Gastrocnemius medialis (tissue), 4 donors: ENCODE measurements around the gene MARK3. TPM values are rescaled to one million over a fixed set of nuclear protein-coding genes. Genes with fewer than 3 reads are reported as not detected.

Source experiments
- ATAC-seq, 2 donors: fragments of 150-250 bp; one replicate each; pipeline ENCODE4 v1.9.1; 2016
- DNase-seq, 2 donors: peaks; one replicate each; pipeline ENCODE4 v3.0.0-alpha.2; 2019
- H3K27ac ChIP-seq, 4 donors: fragments of 200-600 bp; sonication (generic); 1 replicate in 1 of 4; 2 replicates in 3 of 4; pipeline ENCODE4 v1.5.1; 2016 to 2018; ENCODE audit warnings: mild to moderate bottlenecking in 2 of 4, moderate library complexity in 1 of 4
- H3K27me3 ChIP-seq, 3 donors: fragments of 200-600 bp; sonication (generic) in 2 of 3; 1 replicate in 1 of 3; 2 replicates in 2 of 3; pipeline versions ENCODE4 v1.5.1 to v1.6.0; 2016 to 2019; ENCODE audit warnings: mild to moderate bottlenecking in 1 of 3, moderate library complexity in 1 of 3
- H3K36me3 ChIP-seq, 2 donors: fragments of 200-600 bp; sonication (generic) in 1 of 2; one replicate each; pipeline ENCODE4 v1.5.1; 2017 to 2018
- H3K4me1 ChIP-seq, 2 donors: fragments of 200-600 bp; sonication (generic) in 1 of 2; one replicate each; pipeline ENCODE4 v1.5.1; 2016 to 2017; ENCODE audit warnings: mild to moderate bottlenecking in 2 of 2
- H3K4me3 ChIP-seq, 4 donors: fragments of 200-600 bp; sonication (generic) in 3 of 4; 1 replicate in 1 of 4; 2 replicates in 3 of 4; pipeline ENCODE4 v1.5.1; 2016 to 2019; ENCODE audit warnings: mild to moderate bottlenecking in 2 of 4
- H3K9me3 ChIP-seq, 3 donors: fragments of 200-600 bp; sonication (generic) in 2 of 3; 1 replicate in 1 of 3; 2 replicates in 2 of 3; pipeline ENCODE4 v1.5.1; 2016 to 2019
- POLR2A ChIP-seq, 2 donors: fragments of 450-650 bp; IDR thresholded peaks; one replicate each; pipeline ENCODE4 v1.6.1; 2017; ENCODE audit warnings: antibody characterized with exemption in 2 of 2, mild to moderate bottlenecking in 2 of 2, moderate library complexity in 2 of 2
- in situ Hi-C, 4 donors: fragments of 200-750 bp; cut with MboI; loops; one replicate each; pipeline versions ENCODE4 v1.15.0 to v1.8.0; 2017; ENCODE audit warnings: low sequenced_read_pairs in 4 of 4
- intact Hi-C: fragments of 100-400 bp; cut with DNase I; formaldehyde crosslinking; loops from one replicate; pipeline ENCODE4 v1.15.1; 2023; ENCODE audit warnings: low total_unique reads
- total RNA-seq, 4 donors: library from RNA; depleted of rRNA; stranded (reverse); fragments of >200 nt; gene quantifications; one replicate each; pipeline versions ENCODE4 v1.1.0 to v1.2.3, GENCODE V29; 2016
- TF ChIP-seq, protein P1 (sequence below), 5 experiments: fragments of 450-650 bp in 3 of 5; fragments of 200-600 bp in 2 of 5; sonication (generic) in 2 of 5; IDR thresholded peaks in 4 of 5; conservative IDR thresholded peaks in 1 of 5; 1 replicate in 4 of 5; 2 replicates in 1 of 5; pipeline ENCODE4 v1.5.1; 2016 to 2019; ENCODE audit warnings: antibody characterized with exemption in 5 of 5, mild to moderate bottlenecking in 3 of 5, moderate library complexity in 3 of 5

Gene MARK3
- total RNA-seq, 4 donors from 2014 or later: 60.2 to 73.1 (median 71.6) TPM

DNA sequence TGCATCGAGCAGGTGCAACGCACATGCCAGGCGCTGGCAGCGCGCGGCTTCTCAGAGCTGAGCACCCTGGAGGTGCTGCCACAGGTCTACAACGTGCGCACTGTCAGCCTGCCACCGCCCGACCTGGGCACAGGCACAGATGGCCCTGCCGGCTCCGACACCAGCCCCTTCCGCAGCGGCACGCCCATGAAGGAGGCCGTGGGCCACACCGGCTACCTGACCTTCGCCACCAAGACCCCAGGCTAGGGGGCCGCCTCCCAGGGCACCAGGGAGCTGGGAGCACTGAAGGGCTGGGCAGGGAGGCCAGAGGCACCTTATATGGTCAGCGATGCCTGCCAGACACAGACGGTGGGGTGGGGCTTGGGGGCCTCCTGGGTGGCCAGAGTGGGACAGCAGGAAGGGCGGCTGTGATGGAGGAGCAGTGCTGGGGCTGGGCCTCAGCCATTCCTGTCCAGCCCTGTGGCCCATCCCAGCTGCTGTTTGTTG is 149.4 kb downstream of the MARK3 start:
- H3K27ac ChIP-seq: peak overlapping the region in 1 of 4 donors; percentile 31
- DNase-seq (no peak), ATAC-seq (no peak)
- intact Hi-C loops: no loop called here
- peaks cover 0 to 29% of the 10 kb centered on the region in 2 donors for H3K36me3 ChIP-seq
- no peaks in the 10 kb centered on the region for H3K9me3 ChIP-seq
- in situ Hi-C loops: no loop called here
- TF ChIP-seq, protein P1, sequence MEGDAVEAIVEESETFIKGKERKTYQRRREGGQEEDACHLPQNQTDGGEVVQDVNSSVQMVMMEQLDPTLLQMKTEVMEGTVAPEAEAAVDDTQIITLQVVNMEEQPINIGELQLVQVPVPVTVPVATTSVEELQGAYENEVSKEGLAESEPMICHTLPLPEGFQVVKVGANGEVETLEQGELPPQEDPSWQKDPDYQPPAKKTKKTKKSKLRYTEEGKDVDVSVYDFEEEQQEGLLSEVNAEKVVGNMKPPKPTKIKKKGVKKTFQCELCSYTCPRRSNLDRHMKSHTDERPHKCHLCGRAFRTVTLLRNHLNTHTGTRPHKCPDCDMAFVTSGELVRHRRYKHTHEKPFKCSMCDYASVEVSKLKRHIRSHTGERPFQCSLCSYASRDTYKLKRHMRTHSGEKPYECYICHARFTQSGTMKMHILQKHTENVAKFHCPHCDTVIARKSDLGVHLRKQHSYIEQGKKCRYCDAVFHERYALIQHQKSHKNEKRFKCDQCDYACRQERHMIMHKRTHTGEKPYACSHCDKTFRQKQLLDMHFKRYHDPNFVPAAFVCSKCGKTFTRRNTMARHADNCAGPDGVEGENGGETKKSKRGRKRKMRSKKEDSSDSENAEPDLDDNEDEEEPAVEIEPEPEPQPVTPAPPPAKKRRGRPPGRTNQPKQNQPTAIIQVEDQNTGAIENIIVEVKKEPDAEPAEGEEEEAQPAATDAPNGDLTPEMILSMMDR (IDR thresholded peaks at IDR 0.05 in 4 of 5, conservative IDR thresholded peaks at IDR 0.05 in 1 of 5): no peak
- no peak for TF ChIP-seq POLR2A (IDR thresholded peaks at IDR 0.05)
- H3K27me3 ChIP-seq: no peaks in the 10 kb centered on the region
- no peak overlapping the region for H3K4me3 ChIP-seq
- H3K4me1 ChIP-seq: peaks cover 23 to 24% of the 10 kb centered on the region in 2 donors

DNA sequence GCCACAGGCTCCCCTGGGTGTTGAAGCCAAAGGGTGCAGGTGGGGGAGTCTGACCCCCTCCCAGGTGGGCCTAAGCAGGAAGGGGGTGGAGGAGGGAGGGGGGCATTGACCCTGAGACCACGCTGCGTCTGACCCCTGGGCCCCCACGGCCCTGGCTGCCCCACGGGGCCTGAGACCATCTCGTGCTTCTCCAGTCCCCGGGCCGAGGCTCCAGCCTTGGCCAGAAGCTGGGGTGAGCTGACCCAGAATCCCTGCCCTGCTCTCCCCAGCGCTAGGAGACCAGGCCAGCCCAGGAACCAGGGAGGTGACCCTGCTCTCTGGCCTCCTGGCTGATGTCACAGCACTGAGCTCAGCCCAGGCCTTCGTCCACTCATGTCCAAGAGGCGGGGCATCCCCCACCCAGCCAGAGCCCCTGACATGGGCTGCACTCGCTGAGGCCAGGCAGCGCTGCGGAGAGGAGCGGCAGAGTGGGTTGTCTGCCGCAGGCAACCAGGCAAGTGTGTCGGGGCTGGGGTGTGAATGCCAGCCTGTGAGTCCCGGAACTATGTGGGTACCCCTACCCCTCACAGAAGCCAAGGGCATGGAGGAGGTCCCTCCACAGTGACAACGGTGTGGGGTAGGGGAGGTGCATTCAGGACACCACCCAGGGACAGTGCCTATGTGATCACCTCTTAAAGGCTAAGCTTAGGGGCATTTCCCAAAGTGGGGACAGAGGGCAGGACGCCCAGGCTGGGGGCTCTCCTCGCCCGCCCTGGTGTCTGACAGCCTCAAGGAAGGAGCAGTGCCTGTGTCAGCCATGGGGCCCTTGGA is 150.1 kb downstream of the MARK3 start:
- TF ChIP-seq, protein P1 (IDR thresholded peaks at IDR 0.05 in 4 of 5, conservative IDR thresholded peaks at IDR 0.05 in 1 of 5): no peak
- TF ChIP-seq POLR2A (IDR thresholded peaks at IDR 0.05): no peak

DNA sequence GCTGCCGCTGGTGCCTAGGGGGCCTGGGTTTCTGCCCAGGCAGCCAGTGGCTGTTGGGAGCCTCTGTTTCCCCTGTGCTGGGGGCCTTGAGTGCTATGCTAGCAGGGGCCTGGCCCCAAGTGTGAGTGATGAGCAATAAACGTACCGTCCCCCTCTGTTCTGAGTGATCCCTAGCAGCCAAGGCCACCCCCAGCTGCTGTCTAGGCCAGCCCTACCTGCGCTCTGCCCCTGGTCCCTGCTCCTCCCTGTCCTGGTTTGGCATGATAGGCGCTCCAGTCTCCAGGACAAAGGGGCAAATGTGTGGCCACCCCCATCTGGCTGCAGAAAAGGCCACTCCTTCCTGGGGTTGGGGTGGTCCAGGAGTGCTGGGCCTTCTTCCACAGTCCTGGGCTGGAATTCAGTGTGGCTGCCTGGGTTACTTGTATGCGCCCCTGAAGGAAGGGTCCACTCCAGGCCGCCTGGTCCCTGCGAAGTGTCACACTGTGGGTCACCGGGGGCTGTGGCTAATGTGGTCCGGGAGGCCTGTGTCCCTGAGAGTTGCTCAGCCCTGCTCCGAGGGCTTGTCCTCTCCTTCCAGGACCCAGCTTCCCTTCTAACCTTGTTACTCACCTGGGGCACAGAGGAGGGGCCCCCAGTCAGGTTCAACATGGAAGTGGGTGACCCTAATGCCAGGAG is 150.8 kb downstream of the MARK3 start:
- intact Hi-C loops: no loop called here
- TF ChIP-seq, protein P1 (IDR thresholded peaks at IDR 0.05 in 4 of 5, conservative IDR thresholded peaks at IDR 0.05 in 1 of 5): no peak
- TF ChIP-seq POLR2A (IDR thresholded peaks at IDR 0.05): no peak
- Histone ChIP-seq H3K4me3 (no peak overlapping the region), H3K27ac (no peak overlapping the region), H3K36me3 (peaks cover 0 to 25% of the 10 kb centered on the region in 2 donors), H3K4me1 (peaks cover 22% of the 10 kb centered on the region in 2 donors), H3K9me3 (no peaks in the 10 kb centered on the region), H3K27me3 (no peaks in the 10 kb centered on the region)
- DNase-seq: no peak
- in situ Hi-C loops: no loop called here
- ATAC-seq: no peak

More for the DNA sequence above, 150.1 kb downstream of the MARK3 start:
- in situ Hi-C loops: no loop called here
- ATAC-seq (no peak), DNase-seq (no peak)
- Histone ChIP-seq H3K4me1 (peaks cover 19 to 21% of the 10 kb centered on the region in 2 donors), H3K36me3 (peaks cover 0 to 29% of the 10 kb centered on the region in 2 donors), H3K9me3 (no peaks in the 10 kb centered on the region), H3K27ac (peak overlapping the region in 1 of 4 donors; percentile 31), H3K27me3 (no peaks in the 10 kb centered on the region), H3K4me3 (no peak overlapping the region)
- intact Hi-C loops: no loop called here

DNA sequence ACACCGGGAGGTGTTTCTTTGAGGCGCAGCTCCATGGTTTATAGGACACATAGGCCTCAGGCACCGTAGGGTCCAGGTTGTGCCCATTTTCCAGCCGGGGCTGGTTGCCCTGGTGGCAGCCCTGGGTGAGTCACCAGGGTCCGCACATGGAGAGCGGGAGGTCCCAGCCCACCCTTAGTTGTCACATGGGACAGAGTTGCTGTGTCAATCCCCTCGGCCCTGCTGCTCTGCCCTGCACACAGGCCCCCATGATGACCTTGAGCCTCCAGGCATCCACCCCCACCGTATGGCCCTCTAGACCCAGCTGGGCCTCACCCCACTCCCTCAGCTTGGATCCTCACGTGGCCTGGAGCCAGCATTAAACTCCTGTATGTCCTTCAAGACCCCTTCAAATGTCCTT is 151.5 kb downstream of the MARK3 start:
- Histone ChIP-seq H3K36me3 (peaks cover 0 to 25% of the 10 kb centered on the region in 2 donors), H3K27ac (peak overlapping the region in 3 of 4 donors; percentile 21 to 81 (median 41)), H3K27me3 (no peaks in the 10 kb centered on the region), H3K9me3 (no peaks in the 10 kb centered on the region), H3K4me1 (peaks cover 22 to 24% of the 10 kb centered on the region in 2 donors), H3K4me3 (no peak overlapping the region)
- in situ Hi-C loops: no loop called here
- DNase-seq (no peak), ATAC-seq (no peak)
- TF ChIP-seq, protein P1 (IDR thresholded peaks at IDR 0.05 in 4 of 5, conservative IDR thresholded peaks at IDR 0.05 in 1 of 5): no peak
- TF ChIP-seq POLR2A (IDR thresholded peaks at IDR 0.05): no peak
- intact Hi-C loops: no loop called here
